CD14-positive monocyte (primary cell): ENCODE results near the gene MYO5B. TPM values are rescaled to one million over a fixed set of nuclear protein-coding genes. Genes with fewer than 3 reads are reported as not detected.

Source experiments
- DNase-seq, 3 donors: peaks; one replicate each; pipeline ENCODE4 v3.0.0-alpha.2; 2011 to 2022
- H2AFZ ChIP-seq: 2 replicates; pipeline ENCODE4 v1.6.0; 2012; ENCODE audit warnings: mild to moderate bottlenecking, low read depth, low read length, inconsistent platforms; ENCODE audit not compliant: insufficient read depth, poor library complexity, severe bottlenecking
- H3K27ac ChIP-seq, 2 donors: 1 replicate in 1 of 2; 2 replicates in 1 of 2; pipeline ENCODE4 v1.5.1; 2012 to 2013; ENCODE audit warnings: low read length in 2 of 2, control low read depth in 1 of 2, inconsistent platforms in 1 of 2, low read depth in 1 of 2, mild to moderate bottlenecking in 1 of 2
- H3K27me3 ChIP-seq, 2 donors: one replicate each; pipeline versions ENCODE4 v1.6.0 to v1.6.1; 2011 to 2013; ENCODE audit warnings: low read length in 2 of 2; ENCODE audit not compliant: control insufficient read depth in 2 of 2, insufficient read depth in 2 of 2
- H3K36me3 ChIP-seq, 2 donors: replicated peaks in 1 of 2; 1 replicate in 1 of 2; 2 replicates in 1 of 2; pipeline versions ENCODE4 v1.5.1 to v1.6.1; 2012 to 2013; ENCODE audit warnings: low read length in 2 of 2, control low read depth in 1 of 2, inconsistent platforms in 1 of 2, mild to moderate bottlenecking in 1 of 2; ENCODE audit not compliant: insufficient read depth in 2 of 2, control insufficient read depth in 1 of 2
- H3K4me1 ChIP-seq, 2 donors: 1 replicate in 1 of 2; 2 replicates in 1 of 2; pipeline versions ENCODE4 v1.5.1 to v1.6.1; 2012 to 2013; ENCODE audit warnings: low read length in 2 of 2, control low read depth in 1 of 2, inconsistent platforms in 1 of 2, mild to moderate bottlenecking in 1 of 2, moderate library complexity in 1 of 2; ENCODE audit not compliant: insufficient read depth in 2 of 2, control insufficient read depth in 1 of 2
- H3K4me2 ChIP-seq: replicated peaks from 2 replicates; pipeline ENCODE3; 2012; ENCODE audit warnings: low read length, moderate library complexity, mild to moderate bottlenecking; ENCODE audit not compliant: poor library complexity, severe bottlenecking; ENCODE audit errors: extremely low read depth
- H3K4me3 ChIP-seq, 3 experiments: fragments of 200-600 bp in 1 of 3; sonication (generic) in 1 of 3; replicated peaks in 1 of 3; 1 replicate in 2 of 3; 2 replicates in 1 of 3; pipeline ENCODE4 v1.5.1; 2011 to 2013; ENCODE audit warnings: low read length in 3 of 3, mild to moderate bottlenecking in 3 of 3, control low read depth in 2 of 3, low read depth in 2 of 3, inconsistent platforms in 1 of 3, moderate library complexity in 1 of 3
- H3K79me2 ChIP-seq: 2 replicates; pipeline ENCODE4 v1.6.0; 2012; ENCODE audit warnings: mild to moderate bottlenecking, control low read depth, inconsistent platforms, low read length, moderate library complexity; ENCODE audit not compliant: insufficient read depth
- H3K9ac ChIP-seq: 2 replicates; pipeline ENCODE4 v1.6.0; 2017; ENCODE audit warnings: low read length, mild to moderate bottlenecking; ENCODE audit not compliant: insufficient read depth, poor library complexity, severe bottlenecking
- H3K9me3 ChIP-seq, 2 donors: replicated peaks in 1 of 2; 1 replicate in 1 of 2; 2 replicates in 1 of 2; pipeline versions ENCODE4 v1.5.1 to v1.6.1; 2012 to 2013; ENCODE audit warnings: low read length in 2 of 2, control low read depth in 1 of 2; ENCODE audit not compliant: control insufficient read depth in 1 of 2, insufficient read depth in 1 of 2
- H4K20me1 ChIP-seq: 2 replicates; pipeline ENCODE4 v1.6.0; 2012; ENCODE audit warnings: mild to moderate bottlenecking, low read length, control low read depth, moderate library complexity; ENCODE audit not compliant: insufficient read depth
- H3K27ac Mint-ChIP-seq, 7 donors: one replicate each; pipeline ENCODE4 v1.8.0; 2020; ENCODE audit warnings: mild to moderate bottlenecking in 7 of 7, mixed read lengths in 7 of 7, moderate library complexity in 6 of 7, inconsistent platforms in 2 of 7
- H3K27me3 Mint-ChIP-seq, 3 donors: one replicate each; pipeline ENCODE4 v1.8.0; 2021 to 2022; ENCODE audit warnings: low read depth in 3 of 3, mild to moderate bottlenecking in 3 of 3, mixed read lengths in 3 of 3, moderate library complexity in 3 of 3, inconsistent platforms in 1 of 3
- H3K36me3 Mint-ChIP-seq, 2 donors: one replicate each; pipeline ENCODE4 v1.8.0; 2020; ENCODE audit warnings: mixed read lengths in 2 of 2, inconsistent platforms in 1 of 2, mild to moderate bottlenecking in 1 of 2
- H3K4me1 Mint-ChIP-seq: one replicate; pipeline ENCODE4 v1.8.0; 2020; ENCODE audit warnings: mild to moderate bottlenecking, mixed read lengths
- H3K4me3 Mint-ChIP-seq, 2 donors: one replicate each; pipeline ENCODE4 v1.8.0; 2020; ENCODE audit warnings: mild to moderate bottlenecking in 2 of 2, mixed read lengths in 2 of 2, moderate library complexity in 1 of 2
- H3K9me3 Mint-ChIP-seq, 7 donors: one replicate each; pipeline ENCODE4 v1.8.0; 2020 to 2022; ENCODE audit warnings: mixed read lengths in 7 of 7, mild to moderate bottlenecking in 6 of 7, moderate library complexity in 6 of 7, inconsistent platforms in 2 of 7
- WGBS: methylation state at CpG from one replicate; pipeline ENCODE4 v1.1.5; 2013; ENCODE audit warnings: missing lambda C conversion rate; ENCODE audit not compliant: insufficient coverage; 5-methylcytosine and 5-hydroxymethylcytosine counted together
- intact Hi-C, 2 donors: fragments of 100-400 bp; cut with micrococcal nuclease; formaldehyde crosslinking; loops; one replicate each; pipeline versions ENCODE4 v1.15.0 to v1.15.1; 2023
- polyA plus RNA-seq, 3 donors: library from polyadenylated mRNA; depleted of rRNA in 1 of 3; unstranded in 2 of 3; stranded (reverse) in 1 of 3; fragments of 300-500 nt in 2 of 3; fragments of >200 nt in 1 of 3; fragmentation: Illumina TruSeq in 2 of 3; gene quantifications; 1 replicate in 2 of 3; 2 replicates in 1 of 3; pipeline ENCODE4 v1.2.3, GENCODE V29; 2012 to 2021
- TF ChIP-seq, protein P1 (sequence below): fragments of 200-600 bp; IDR thresholded peaks from one replicate; pipeline ENCODE4 v1.8.0; 2022; ENCODE audit warnings: antibody characterized with exemption, mild to moderate bottlenecking

Gene MYO5B
- polyA plus RNA-seq, 3 donors, result 0.04 TPM; not detected in 2

GRCh38 chr18:49886891-49887764 lies 307.8 kb downstream of the MYO5B start:
- no peaks in the 10 kb centered on the region for H3K4me1 Mint-ChIP-seq

DNA sequence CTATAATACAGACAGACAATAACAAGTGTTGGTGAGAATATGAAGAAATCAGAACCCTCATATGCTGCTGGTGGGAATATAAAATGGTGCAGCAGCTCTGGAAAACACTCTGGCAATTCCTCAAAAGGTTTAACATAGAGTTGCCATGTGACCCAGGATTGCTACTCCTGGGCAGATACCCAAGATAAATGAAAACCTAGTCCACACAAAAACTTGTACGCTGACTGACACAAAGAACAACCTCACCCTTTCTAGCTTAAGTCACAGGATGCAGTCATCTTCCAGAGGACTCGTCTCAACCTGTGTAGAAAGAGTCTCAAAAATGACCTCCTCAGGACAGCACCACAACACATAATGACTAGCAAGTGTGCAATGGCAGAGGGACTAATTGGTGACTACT lies 310.0 kb downstream of the MYO5B start:
- Histone ChIP-seq H3K36me3 (no peaks in the 10 kb centered on the region), H3K27ac (no peak overlapping the region), H2AFZ (no peak overlapping the region), H3K79me2 (no peaks in the 10 kb centered on the region), H3K9ac (no peak overlapping the region), H3K4me2 (no peak overlapping the region), H3K27me3 (peaks cover 0 to 2% of the 10 kb centered on the region in 2 donors), H3K4me3 (no peak overlapping the region), H4K20me1 (no peaks in the 10 kb centered on the region), H3K4me1 (no peaks in the 10 kb centered on the region), H3K9me3 (no peaks in the 10 kb centered on the region)
- TF ChIP-seq, protein P1, sequence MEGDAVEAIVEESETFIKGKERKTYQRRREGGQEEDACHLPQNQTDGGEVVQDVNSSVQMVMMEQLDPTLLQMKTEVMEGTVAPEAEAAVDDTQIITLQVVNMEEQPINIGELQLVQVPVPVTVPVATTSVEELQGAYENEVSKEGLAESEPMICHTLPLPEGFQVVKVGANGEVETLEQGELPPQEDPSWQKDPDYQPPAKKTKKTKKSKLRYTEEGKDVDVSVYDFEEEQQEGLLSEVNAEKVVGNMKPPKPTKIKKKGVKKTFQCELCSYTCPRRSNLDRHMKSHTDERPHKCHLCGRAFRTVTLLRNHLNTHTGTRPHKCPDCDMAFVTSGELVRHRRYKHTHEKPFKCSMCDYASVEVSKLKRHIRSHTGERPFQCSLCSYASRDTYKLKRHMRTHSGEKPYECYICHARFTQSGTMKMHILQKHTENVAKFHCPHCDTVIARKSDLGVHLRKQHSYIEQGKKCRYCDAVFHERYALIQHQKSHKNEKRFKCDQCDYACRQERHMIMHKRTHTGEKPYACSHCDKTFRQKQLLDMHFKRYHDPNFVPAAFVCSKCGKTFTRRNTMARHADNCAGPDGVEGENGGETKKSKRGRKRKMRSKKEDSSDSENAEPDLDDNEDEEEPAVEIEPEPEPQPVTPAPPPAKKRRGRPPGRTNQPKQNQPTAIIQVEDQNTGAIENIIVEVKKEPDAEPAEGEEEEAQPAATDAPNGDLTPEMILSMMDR, result no peak
- Mint-ChIP-seq H3K4me1 (no peaks in the 10 kb centered on the region), H3K27me3 (peaks cover 2 to 7% (median 4%) of the 10 kb centered on the region in 3 donors), H3K4me3 (no peak overlapping the region), H3K27ac (no peak overlapping the region), H3K9me3 (no peaks in the 10 kb centered on the region), H3K36me3 (no peaks in the 10 kb centered on the region)
- intact Hi-C loops, result no loop called here
- no peak for DNase-seq
- 100% methylated on average over 1 of the region's 2 CpGs for WGBS

More at GRCh38 chr18:49886891-49887764, 307.8 kb downstream of the MYO5B start:
- no peak overlapping the region for H2AFZ ChIP-seq
- H3K9me3 Mint-ChIP-seq, result no peaks in the 10 kb centered on the region
- no peak overlapping the region for H3K9ac ChIP-seq
- no peaks in the 10 kb centered on the region for H3K36me3 Mint-ChIP-seq
- DNase-seq, result no peak
- H3K4me2 ChIP-seq, result no peak overlapping the region
- no peaks in the 10 kb centered on the region for H3K9me3 ChIP-seq
- 46% methylated on average over 3 of the region's 10 CpGs for WGBS
- H4K20me1 ChIP-seq, result no peaks in the 10 kb centered on the region
- no peak overlapping the region for H3K4me3 Mint-ChIP-seq
- H3K36me3 ChIP-seq, result no peaks in the 10 kb centered on the region
- TF ChIP-seq, protein P1, result no peak
- H3K27ac Mint-ChIP-seq, result no peak overlapping the region
- H3K27me3 ChIP-seq, result no peaks in the 10 kb centered on the region
- intact Hi-C loops, result no loop called here
- H3K79me2 ChIP-seq, result no peaks in the 10 kb centered on the region
- peaks cover 2 to 8% (median 5%) of the 10 kb centered on the region in 3 donors for H3K27me3 Mint-ChIP-seq
- H3K27ac ChIP-seq, result no peak overlapping the region
- no peak overlapping the region for H3K4me3 ChIP-seq
- no peaks in the 10 kb centered on the region for H3K4me1 ChIP-seq
